ENCODE measurements around the gene AXDND1. TPM values are rescaled to one million over a fixed set of nuclear protein-coding genes. Genes with fewer than 3 reads are reported as not detected.
A peak's percentile ranks its signal among the peaks of the same experiment; 100 is the strongest.

AXDND1 gene
- total RNA-seq, 1 experiment from 2014 or later, result 1.8 TPM

DNA sequence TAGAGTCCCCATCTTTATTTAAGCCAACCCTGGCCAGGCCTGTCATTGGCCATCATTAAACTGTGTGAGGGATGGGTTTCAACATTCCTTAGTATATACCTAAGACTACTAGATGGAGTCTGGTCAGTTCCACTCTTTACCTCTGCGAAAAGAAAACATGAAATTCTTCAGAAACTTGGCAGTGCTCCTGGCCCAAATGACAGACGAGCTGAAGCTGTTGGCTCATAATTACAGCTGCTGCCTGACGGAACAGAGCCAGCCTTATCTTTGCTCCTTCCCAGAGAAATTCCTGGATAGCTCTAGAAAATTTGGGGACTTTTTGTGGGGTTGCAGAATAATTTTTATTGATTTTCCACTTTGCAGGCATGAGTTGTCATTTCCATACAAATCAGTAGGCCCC lies 179.6 kb downstream of the AXDND1 start:
- ChIA-PET CTCF (no interaction called here), POLR2A (ENCODE audit: unreplicated experiment) (no interaction called here)
- Histone ChIP-seq H3F3A (ENCODE audit: insufficient read depth, low read depth) (peaks cover under 1% of the 10 kb centered on the region; the same call in 1 of the 2 replicates), H3K79me2 (ENCODE audit: low read depth) (no peaks in the 10 kb centered on the region), H3K4me3 (no peak overlapping the region), H4K20me1 (ENCODE audit: insufficient read depth) (no peaks in the 10 kb centered on the region), H3K4me2 (no peak overlapping the region), H3K36me3 (ENCODE audit: low read depth) (no peaks in the 10 kb centered on the region), H3K9me2 (ENCODE audit: insufficient read depth) (no peaks in the 10 kb centered on the region), H2AFZ (no peak overlapping the region), H3K4me1 (replicated peaks; ENCODE audit: insufficient read depth) (peaks cover 11% of the 10 kb centered on the region), H3K9me3 (ENCODE audit: insufficient read depth, low read depth) (no peaks in the 10 kb centered on the region), H3K27ac (no peak overlapping the region), H3K27me3 (ENCODE audit: insufficient read depth, low read depth) (no peaks in the 10 kb centered on the region)
- no peak for DNase-seq
- TF ChIP-seq, protein P1, sequence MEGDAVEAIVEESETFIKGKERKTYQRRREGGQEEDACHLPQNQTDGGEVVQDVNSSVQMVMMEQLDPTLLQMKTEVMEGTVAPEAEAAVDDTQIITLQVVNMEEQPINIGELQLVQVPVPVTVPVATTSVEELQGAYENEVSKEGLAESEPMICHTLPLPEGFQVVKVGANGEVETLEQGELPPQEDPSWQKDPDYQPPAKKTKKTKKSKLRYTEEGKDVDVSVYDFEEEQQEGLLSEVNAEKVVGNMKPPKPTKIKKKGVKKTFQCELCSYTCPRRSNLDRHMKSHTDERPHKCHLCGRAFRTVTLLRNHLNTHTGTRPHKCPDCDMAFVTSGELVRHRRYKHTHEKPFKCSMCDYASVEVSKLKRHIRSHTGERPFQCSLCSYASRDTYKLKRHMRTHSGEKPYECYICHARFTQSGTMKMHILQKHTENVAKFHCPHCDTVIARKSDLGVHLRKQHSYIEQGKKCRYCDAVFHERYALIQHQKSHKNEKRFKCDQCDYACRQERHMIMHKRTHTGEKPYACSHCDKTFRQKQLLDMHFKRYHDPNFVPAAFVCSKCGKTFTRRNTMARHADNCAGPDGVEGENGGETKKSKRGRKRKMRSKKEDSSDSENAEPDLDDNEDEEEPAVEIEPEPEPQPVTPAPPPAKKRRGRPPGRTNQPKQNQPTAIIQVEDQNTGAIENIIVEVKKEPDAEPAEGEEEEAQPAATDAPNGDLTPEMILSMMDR (conservative IDR thresholded peaks at IDR 0.05), result no peak
- TF ChIP-seq EZH2 (IDR thresholded peaks at IDR 0.05; ENCODE audit: low read depth), result no peak
- intact Hi-C loops (cut with micrococcal nuclease; ENCODE audit: unreplicated experiment), result no loop called here
- no TSS peak for BruUV-seq (replicated peaks)

DNA sequence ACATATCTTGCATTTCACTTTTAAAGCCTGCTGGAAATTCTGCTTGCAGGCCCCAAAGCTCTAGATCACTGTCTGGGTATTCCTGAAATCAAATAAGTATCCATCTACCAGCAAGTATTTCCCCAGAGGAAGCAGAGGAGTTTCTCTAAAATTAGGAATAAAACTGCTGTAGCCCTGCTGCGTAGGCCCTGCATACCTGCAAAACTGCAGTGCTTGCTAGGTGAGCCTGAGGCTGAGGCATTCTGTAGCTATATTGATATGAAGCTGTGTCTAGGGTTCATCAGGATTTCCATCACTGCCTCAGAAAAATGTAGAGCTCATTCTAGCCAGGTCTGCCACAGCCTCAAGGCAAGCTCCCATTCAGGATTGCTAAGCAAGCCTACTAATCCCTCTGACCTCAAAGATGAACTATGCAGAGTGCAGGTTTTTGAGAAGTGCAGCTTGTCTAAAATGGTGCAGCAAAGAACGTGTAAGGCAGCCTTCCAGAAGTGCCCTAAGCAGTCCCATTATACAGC lies 181.3 kb downstream of the AXDND1 start:
- peaks cover 24% of the 10 kb centered on the region for H3K4me1 ChIP-seq (replicated peaks; ENCODE audit: insufficient read depth)
- DNase-seq, result no peak
- H3F3A ChIP-seq (ENCODE audit: insufficient read depth, low read depth), result peaks cover 9% of the 10 kb centered on the region; the same call in 1 of the 2 replicates
- no peaks in the 10 kb centered on the region for H3K9me2 ChIP-seq (ENCODE audit: insufficient read depth)
- ChIA-PET POLR2A (ENCODE audit: unreplicated experiment) (no interaction called here), CTCF (interaction anchor here (0.6 kb wide), 2 partner anchors 36 to 477 kb away, joined by 10 to 12 read pairs; no protein-coding TSS in a partner anchor)
- no peaks in the 10 kb centered on the region for H3K36me3 ChIP-seq (ENCODE audit: low read depth)
- H3K27ac ChIP-seq, result no peak overlapping the region
- H3K79me2 ChIP-seq (ENCODE audit: low read depth), result no peaks in the 10 kb centered on the region
- H3K27me3 ChIP-seq (ENCODE audit: insufficient read depth, low read depth), result no peaks in the 10 kb centered on the region
- H3K4me3 ChIP-seq, result no peak overlapping the region
- H3K4me2 ChIP-seq, result no peak overlapping the region
- H2AFZ ChIP-seq, result no peak overlapping the region; the same call in 1 of the 2 replicates
- BruUV-seq (replicated peaks), result no TSS peak
- H3K9me3 ChIP-seq (ENCODE audit: insufficient read depth, low read depth), result no peaks in the 10 kb centered on the region
- intact Hi-C loops (cut with micrococcal nuclease; ENCODE audit: unreplicated experiment), result no loop called here
- H4K20me1 ChIP-seq (ENCODE audit: insufficient read depth), result no peaks in the 10 kb centered on the region
- TF ChIP-seq, protein P1 (conservative IDR thresholded peaks at IDR 0.05), result no peak
- TF ChIP-seq EZH2 (IDR thresholded peaks at IDR 0.05; ENCODE audit: low read depth), result no peak

DNA sequence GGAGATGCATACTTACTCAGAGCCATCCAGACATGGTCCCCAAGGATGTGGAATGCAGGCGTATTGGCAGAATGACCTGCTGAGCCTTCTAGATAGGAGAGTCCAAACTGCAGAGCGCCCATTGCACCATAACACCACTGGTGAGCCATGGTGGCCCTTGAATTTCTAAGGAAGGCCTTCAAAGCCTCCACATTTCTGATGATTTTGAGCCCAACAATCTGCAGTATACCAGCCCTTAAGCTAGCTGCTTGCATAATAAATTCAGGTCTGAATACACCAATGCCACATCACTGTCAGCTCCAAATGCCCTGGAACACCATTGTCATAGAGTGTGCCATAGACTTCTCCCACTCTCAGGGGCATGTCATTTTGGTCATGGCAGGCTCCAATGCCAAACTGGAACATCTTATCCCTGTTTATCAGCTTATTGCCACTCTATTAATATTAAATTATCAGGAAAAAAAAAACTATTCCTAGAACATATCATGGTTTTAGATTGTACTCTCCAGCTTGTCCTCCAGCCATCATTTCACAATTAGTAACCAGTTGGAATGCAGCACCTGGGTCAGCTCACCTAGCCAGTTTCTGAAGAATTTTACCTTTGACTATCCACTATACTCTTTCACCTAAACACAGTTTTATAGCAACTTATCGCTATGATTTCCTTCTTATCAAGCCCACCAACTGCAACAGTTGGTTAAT lies 183.0 kb downstream of the AXDND1 start:
- DNase-seq, result peak in 1 of 2 experiments; percentile 51
- Histone ChIP-seq H3K27ac (no peak overlapping the region), H3K9me3 (ENCODE audit: insufficient read depth, low read depth) (no peaks in the 10 kb centered on the region), H4K20me1 (ENCODE audit: insufficient read depth) (no peaks in the 10 kb centered on the region), H3K4me2 (no peak overlapping the region), H3K27me3 (ENCODE audit: insufficient read depth, low read depth) (no peaks in the 10 kb centered on the region), H3K4me1 (replicated peaks; ENCODE audit: insufficient read depth) (peaks cover 24% of the 10 kb centered on the region), H3K79me2 (ENCODE audit: low read depth) (no peaks in the 10 kb centered on the region), H3K36me3 (ENCODE audit: low read depth) (no peaks in the 10 kb centered on the region), H3K9me2 (ENCODE audit: insufficient read depth) (no peaks in the 10 kb centered on the region), H3F3A (ENCODE audit: insufficient read depth, low read depth) (peaks cover 9% of the 10 kb centered on the region; the same call in 1 of the 2 replicates), H2AFZ (no peak overlapping the region), H3K4me3 (no peak overlapping the region)
- no TSS peak for BruUV-seq (replicated peaks)
- ChIA-PET POLR2A (ENCODE audit: unreplicated experiment) (no interaction called here), CTCF (interaction anchor here (0.8 kb wide), 1 partner anchor 1609 kb away, joined by 3 read pairs; no protein-coding TSS in a partner anchor)
- intact Hi-C loops (cut with micrococcal nuclease; ENCODE audit: unreplicated experiment), result no loop called here
- TF ChIP-seq, protein P1 (conservative IDR thresholded peaks at IDR 0.05), result no peak
- TF ChIP-seq EZH2 (IDR thresholded peaks at IDR 0.05; ENCODE audit: low read depth), result no peak

All from PC-9 (cell line).